GM19043 (cell line): ENCODE measurements around the gene SMIM33.
"Not testable (repeated sequence)": the region's sequence is repeated elsewhere in the genome, so short reads cannot be mapped to it uniquely, and the experiment has no call there.

ENCODE experiments used
- ATAC-seq: cut with Tn5 transposase; IDR thresholded peaks from one replicate; pipeline ENCODE4 v1.9.1; 2021; ENCODE audit warnings: low read depth; ENCODE audit not compliant: unreplicated experiment

SMIM33 gene

DNA sequence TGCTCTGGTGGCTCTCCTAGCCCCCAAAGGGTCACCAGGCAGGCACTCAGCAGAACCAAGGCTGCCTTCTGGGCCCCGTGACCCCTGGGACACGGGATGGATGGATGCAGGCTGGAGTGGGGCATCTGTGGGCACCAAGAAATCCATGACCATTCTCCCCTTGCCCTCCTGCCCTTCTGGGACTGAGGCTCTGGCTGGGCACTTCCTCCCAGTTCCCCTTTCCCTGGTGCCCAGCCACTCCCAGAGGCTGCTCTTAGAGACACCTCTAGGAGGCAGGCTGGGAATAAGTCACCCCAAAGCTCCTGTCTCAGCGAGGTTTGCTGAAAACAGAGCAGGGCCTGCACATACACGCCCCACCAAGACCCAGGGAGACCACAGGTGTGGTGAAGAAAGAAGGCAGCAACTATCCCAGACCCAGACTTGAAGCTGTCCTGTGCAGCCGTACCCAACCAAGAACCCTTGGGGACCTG, 10.8 kb downstream of the SMIM33 start:
- no peak for ATAC-seq

DNA sequence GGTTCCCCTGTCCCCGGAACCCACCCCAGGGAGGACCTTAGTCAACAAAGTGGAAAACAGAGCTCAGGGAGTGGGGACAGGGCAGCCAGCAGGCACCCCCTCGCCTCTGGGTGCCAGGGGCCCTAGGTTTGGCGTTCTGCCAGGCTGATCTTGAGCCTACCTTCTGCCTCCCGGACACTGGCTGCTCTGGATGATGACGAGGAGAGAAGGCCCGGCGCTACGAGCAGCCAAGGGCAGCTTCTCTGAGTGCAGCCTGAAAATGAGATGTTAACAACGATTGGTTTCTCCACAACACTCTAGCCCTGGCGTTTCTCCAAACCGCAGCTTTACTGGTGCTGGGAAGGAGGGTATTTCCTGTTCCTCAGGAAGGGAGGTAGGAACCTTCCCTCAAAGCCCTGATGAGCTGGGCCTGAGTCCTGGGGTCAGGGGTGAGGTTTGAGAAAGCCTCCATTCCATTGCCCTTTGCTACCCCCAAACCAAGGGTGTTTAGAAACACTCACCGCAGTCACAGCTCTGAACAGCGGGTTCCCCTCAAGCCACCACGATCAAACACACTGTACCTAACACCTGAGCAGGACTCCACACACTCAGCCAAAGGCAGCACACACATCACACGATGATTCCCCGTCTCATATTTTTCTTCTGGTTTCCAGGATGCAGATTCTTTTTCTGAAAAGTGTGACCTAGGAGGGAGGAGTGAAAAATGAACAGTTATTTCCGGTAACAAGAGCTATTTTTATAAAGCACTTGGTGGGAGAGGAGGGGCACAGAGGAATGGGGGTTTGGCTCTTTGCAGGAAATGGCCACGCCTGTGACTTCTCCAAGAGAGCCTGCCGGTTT, 11.5 kb downstream of the SMIM33 start, which contains the start of gene STING1:
Gene STING1 (minus strand): TSS at position 709 of the 840 bp plus-strand sequence. CDS start 1,054 bp downstream, outside the sequence.
- no peak for ATAC-seq

DNA sequence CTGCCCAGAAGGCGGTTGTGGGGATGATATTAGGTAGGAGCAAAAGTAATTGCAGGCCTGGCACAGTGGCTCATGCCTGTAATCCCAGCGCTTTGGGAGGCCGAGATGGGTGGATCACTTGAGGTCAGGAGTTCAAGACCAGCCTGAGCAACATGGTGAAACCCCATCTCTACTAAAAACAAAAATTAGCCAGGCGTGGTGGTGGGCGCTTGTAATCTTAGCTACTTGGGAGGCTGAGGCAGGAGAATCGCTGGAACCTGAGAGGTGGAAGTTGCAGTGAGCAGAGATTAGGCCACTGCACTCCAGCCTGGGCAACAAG, 12.0 kb downstream of the SMIM33 start:
- not testable (repeated sequence) for ATAC-seq

DNA sequence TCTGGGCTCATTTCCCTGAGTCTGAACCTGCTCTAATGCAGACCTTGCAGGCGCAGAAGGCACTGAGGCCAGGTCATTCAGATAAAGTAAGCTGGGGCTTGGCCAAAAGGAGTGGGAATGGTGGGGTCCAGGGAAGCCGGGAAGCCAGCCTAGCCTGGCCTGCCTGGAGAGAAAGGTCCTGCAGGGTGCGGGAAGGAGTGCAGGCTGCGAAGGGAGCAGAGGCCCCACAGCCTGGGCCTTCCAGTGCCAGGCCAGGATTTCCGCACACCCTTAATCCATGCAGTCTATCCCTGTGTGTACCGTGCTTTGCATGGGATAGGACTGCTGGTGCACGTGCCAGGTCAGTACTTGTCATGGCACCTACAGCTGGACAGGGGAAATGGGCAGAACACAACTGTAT, 15.4 kb downstream of the SMIM33 start:
- ATAC-seq = no peak

DNA sequence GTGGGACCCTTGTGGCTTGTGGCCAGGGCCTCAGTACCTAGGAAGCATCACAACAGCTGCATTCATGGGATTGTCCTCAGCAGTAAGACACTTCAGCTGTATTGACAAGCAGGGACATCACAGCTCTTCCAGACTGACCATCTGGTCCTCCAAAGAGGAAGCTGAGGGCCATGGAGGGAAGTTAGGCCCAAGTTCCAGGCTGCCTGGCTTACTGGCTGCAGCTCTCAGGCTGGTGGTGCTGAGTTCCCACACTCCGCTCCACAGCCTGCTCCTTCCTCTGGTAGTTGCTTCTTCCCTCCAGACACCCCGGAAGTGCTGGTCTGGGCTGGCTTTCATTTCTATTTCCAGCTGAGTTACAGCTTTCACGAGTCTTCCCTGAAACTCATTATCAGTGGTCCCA, 17.5 kb downstream of the SMIM33 start:
- no peak for ATAC-seq

DNA sequence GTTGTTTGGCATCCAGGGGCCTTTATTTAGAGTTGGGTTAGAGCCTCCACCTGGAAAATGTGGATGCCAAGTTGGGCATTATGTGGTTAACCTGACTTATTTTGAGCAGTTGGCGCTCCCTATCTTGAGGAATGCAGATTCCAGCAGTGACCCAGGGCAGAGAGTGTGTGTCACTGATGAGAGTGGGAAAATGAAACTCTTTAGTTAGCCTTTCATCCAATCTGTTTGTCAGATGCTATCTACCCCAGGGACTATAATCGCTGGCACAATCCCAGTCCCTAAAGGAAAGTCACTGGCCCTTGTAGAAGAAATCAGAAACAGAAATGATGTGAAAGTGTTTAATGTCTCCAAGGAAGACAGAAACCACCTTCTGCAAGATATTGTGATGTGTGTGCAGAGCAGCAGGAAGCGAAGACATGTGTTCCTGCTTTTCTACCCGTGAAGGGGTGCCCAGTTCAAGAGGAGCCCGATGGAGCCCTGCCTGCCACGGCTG, 21.9 kb downstream of the SMIM33 start:
- ATAC-seq = no peak

DNA sequence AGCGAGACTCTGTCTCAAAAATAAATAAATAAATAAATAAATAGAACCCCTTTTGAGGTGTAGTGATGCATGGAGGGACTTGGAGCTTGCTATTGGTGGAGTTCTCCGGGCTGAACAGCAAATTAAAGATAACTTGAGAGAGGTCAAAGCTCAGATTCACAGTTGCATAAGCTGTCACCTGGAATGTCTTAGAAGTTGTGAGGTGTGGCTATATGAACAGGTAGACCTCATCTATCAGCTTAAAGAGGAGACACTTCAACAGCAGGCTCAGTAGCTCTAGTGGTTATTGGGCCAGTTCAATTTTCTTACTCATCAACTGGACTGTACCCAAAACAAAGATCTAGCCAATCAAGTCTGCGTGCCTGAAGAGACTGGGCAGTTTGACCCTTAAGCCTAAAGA, 23.5 kb downstream of the SMIM33 start:
- no peak for ATAC-seq

DNA sequence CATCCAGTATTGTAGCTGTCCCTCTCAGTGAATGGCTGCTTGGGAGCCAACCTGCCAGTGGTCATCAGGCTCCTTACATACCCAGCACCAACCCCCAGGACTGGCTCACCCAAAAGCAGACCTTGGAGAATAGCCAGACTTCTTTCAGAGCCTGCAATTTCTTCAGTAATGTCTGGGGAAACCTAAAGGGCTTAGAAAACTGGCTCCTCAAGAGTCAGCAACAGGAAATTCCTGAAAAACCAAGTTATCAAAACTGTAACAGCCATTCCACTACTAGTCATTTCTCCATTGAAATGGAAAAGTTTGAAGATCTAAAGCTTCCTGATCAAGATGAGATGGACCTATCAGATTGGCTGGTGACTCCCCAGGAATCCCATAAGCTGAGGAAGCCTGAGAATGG, 24.0 kb downstream of the SMIM33 start:
- no peak for ATAC-seq

DNA sequence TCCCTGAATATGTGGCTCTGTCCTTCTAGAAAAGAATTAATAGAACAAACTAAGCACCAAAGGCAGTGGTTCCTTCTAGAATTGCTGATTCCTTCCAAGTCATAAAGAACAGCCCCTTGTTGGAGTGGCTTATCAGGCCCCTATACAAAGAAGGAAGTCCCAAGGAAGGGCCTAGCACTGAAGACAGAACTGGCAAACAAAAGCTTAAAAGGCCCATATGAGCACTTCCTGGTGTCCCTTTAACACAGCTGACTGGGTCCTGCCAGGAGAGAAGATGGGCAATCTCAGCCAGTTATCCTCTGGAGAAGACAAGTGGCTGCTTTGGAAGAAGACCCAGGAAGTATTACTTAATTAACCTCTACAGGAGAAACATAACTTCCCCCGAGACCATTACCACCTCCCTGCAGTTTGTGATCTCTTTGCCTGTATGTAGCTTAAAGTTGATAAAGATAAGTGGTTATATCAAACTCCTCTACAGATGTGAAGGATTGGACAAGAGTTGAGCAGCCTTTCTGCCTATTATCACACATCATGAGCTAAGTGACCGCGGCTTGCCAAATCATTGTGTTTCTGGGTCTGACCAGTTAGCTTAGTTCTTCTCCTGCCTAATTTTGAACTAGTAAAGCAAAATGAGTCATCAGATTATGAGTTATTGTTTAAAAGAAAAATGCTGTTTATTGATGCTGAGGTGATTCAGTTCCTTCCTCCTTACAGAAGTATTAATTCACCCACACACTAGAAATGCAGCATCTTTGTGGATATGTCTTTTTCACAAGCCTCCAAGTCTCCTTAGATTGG, 25.0 kb downstream of the SMIM33 start:
- no peak for ATAC-seq

DNA sequence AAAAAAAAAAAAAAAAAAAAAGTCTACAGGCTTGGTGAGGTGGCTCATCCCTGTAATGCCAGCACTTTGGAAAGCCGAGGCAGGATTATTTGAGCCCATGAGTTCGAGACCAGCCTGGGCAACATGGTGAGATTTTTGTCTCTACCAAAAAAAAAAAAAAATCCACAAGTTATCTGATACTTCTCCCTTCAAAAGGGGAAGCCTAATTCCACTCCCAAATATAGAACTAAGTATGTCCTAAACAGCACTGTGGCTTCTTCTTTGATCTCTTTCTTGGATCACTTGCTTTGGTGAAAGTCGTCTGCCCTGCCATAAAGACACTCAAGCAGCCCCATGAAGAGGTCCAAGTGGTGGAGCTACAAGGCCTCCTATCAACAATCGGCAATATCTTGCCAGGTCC, 30.6 kb downstream of the SMIM33 start:
- ATAC-seq = no peak

DNA sequence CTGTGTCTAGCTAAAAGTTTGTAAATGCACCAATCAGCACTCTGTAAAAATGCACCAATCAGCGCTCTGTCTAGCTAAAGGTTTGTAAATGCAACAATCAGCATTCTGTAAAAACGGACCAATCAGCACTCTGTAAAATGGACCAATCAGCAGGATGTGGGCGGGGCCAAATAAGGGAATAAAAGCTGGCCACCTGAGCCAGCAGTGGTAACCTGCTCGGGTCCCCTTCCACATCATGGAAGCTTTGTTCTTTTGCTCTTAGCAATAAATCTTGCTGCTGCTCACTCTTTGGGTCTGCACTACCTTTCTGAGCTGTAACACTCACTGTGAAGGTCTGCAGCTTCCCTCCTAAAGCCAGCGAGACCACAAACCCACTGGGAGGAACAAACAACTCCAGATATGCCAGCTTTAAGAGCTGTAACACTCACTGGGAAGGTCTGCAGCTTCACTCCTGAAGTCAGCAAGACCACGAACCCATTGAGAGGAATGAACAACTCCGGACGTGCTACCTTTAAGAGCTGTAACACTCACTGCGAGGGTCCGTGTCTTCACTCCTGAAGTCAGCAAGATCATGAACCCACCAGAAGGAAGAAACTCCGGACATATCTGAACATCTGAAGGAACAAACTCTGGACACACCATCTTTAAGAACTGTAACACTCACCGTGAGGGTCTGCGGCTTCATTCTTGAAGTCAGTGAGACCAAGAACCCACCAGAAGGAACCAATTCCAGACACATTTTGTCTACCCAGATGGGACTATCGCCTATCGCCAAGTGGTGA, 32.4 kb downstream of the SMIM33 start:
- not testable (repeated sequence) for ATAC-seq

DNA sequence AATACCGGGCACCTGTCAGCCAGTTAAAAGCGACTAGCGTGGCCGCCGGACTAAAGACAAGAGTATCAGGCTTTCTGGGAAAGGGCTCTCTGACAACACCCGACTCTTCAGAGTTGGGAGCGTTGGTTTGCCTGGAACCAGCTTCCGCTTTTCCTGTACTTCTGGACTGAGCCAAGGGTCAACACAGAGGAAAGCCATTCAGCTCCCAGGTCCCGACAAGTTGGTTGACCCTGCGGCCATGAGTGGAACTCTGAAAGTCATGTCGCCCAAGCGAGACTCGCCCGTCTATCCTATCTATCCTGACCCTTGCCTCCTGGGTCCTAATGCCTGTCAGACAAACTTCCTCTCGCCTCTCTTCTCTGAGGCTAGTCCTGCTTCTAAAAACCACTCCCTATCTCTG, 33.1 kb downstream of the SMIM33 start:
- ATAC-seq = not testable (repeated sequence)

DNA sequence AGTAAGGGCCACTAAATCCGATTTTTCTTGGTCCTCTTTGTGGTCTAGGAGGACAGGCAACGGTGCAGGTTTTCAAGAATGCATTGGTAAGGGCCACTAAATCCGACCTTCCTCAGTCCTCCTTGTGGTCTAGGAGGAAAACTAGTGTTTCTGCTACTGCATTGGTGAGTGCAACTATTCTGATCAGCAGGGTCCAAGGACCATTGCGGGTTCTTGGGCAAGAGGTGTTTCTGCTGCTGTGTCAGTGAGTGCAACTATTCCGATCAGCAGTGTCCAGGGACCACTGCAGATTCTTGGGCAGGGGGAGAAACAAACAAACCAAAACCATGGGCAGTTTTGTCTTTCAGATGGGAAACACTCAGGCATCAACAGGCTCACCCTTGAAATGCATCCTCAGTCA, 33.9 kb downstream of the SMIM33 start:
- not testable (repeated sequence) for ATAC-seq

DNA sequence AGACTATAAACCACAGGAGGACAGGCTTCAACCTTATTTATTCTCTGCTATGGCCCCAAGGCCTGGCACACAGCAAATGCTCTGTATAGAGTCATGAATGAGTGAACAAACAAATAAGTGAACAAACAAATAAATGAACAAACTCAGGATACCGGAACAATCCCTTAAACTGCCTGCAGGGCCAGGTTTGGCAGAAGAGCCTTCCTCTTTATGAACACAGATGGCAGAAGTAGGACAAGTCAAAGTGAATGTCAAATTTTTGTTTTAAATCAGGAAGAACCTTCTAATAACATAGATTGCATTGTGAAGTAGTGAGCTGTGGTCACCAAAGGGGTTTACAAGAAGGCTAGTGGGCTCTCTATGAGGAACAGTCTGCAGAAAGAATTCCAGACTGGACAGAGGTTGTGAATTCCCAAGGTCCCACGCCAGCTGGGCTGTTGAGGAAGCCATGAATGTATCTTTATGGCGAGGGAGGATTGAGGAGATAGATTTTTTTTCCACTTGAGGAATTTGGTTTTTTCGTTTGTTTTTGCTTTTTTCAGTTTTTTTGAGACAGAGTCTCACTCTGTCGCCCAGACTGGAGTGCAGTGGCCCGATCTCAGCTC, 42.1 kb downstream of the SMIM33 start:
- no peak for ATAC-seq

DNA sequence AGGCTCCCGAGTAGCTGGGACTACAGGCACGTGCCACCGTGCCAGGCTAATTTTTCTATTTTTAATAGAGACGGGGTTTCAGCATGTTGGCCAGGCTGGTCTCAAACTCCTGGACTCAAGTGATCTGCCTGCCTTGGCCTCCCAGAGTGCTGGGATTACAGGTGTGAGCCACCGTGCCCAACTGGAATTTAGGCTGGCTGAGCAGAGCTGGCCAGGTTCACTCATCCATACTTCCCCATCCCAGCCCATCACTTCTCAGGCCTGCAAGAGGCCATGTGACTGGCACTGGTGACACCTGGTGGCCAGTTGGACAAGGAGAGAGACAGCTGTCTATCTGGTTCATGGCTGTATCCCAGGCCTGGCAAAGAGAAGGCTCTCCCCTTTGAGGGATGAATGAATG, 42.6 kb downstream of the SMIM33 start:
- peak; percentile 49 for ATAC-seq

DNA sequence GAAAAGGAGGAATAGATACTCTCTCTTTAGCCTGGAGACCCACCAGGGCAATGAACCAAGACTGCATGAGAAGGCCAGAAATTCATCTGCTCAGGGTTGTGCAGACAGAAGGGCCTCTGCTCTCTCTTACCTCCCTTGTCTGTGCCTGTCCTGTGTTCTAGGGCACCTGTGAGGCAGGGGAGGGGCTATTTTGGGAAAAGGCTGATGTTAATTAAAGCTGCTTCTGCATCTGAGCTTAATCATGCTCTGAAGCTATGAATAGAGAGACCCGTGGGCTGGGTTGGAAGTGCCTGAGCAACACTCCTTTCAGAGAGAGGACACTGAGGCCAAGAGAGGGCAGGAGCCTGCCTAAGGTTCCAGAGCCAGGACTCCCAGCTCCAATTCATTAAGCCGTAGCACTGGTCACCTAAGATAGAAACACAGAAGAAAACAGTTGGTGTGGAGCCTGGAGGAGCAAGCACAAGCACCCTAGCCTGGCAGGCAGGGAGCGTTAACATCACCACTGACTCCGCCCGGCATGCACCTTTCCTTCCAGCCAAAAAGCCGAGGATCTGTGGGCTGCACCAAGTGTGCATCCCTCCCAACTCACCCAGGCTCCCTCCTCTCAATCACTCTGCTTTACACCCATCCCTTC, 43.2 kb downstream of the SMIM33 start:
- no peak for ATAC-seq

DNA sequence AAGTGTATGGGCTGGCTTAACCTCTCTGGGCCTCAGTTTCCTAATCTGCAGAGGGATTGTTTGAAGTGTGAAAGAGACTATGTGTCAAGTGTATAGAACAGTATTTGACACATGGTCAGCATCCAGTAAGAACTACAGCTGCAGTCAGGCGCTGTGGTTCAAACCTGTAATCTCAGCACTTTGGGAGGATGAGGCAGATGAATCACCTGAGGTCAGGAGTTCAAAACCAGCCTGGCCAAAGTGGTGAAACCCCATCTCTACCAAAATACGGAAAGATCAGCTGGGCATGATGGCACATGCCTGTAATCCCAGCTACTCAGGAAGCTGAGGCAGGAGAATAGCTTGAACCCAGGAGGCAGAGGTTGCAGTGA, 43.7 kb downstream of the SMIM33 start:
- no peak for ATAC-seq

DNA sequence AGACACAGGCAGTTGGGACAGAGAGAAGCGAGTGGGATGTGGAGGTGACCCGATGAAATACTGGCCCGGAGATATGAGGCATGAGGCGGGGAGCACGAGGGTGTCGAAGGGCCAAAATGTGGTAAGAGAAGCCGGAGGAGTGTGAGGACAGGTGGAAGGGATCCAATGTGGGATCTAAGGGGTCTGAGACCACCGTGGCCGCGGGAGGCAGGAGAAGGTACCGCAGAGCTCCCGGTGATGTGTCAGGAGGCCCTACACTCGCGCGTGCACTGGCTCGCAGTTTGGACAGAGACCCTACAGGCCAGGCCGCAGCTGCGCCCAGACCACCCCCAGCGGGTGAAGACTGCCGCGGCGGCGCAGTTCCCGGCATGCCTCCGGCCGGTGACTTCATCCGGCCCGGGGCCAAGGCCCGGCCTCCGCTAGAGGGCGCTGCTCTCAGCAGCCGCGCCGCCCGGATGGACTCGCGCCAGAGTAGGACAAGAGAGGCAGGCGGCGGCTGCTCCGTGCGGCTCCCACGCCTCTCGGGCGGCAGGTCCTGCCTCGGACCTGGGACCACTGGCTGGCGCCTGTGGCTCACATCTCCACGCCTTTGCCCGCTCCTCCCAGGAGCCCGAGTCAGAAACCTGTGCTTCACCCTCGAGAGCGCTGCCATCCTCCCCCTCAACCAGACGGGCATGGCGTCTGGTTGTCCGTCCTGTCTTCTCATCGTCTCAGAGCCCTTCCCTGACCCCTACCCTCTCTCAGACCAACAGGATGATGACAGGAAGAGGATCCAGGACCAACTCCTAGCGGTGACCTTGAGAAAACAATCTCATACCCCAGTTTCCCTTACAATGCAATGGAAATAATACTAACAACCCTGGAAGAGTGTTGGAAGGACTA, 47.1 kb downstream of the SMIM33 start:
- peak; percentile 86 for ATAC-seq
